CD4-positive, alpha-beta memory T cell (primary cell): ENCODE results near the gene CDC42EP4. TPM values are rescaled to one million over a fixed set of nuclear protein-coding genes. Genes with fewer than 3 reads are reported as not detected.
A peak's percentile ranks its signal among the peaks of the same experiment; 100 is the strongest.

Experiments
- CTCF ChIA-PET: fragments of 350-600 bp; sonication (Branson Sonifier 250); formaldehyde crosslinking; loops from one replicate; lab custom pipeline; 2021; ENCODE audit warnings: inconsistent platforms; ENCODE audit not compliant: partially characterized antibody; lab: Charles Lee
- POLR2A ChIA-PET: fragments of 350-600 bp; sonication (Branson Sonifier 250); formaldehyde crosslinking; loops from one replicate; lab custom pipeline; 2021; ENCODE audit not compliant: partially characterized antibody; lab: Charles Lee
- DNase-seq, 5 donors: peaks; one replicate each; pipeline versions ENCODE4 v3.0.0 to v3.0.0-alpha.2; 2020 to 2022; ENCODE audit warnings: mixed read lengths in 1 of 5
- H3K27ac ChIP-seq: one replicate; pipeline ENCODE4 v1.7.0; 2013; ENCODE audit warnings: low read depth, low read length
- H3K27me3 ChIP-seq: 2 replicates; pipeline ENCODE4 v1.7.0; 2013; ENCODE audit warnings: mild to moderate bottlenecking, low read length, moderate library complexity; ENCODE audit not compliant: insufficient read depth
- H3K36me3 ChIP-seq: 2 replicates; pipeline ENCODE4 v1.7.0; 2013; ENCODE audit warnings: mild to moderate bottlenecking, low read length, moderate library complexity; ENCODE audit not compliant: insufficient read depth
- H3K4me1 ChIP-seq: 2 replicates; pipeline ENCODE4 v1.7.0; 2013; ENCODE audit warnings: mild to moderate bottlenecking, low read length, moderate library complexity; ENCODE audit not compliant: insufficient read depth
- H3K4me3 ChIP-seq, 2 donors: one replicate each; pipeline ENCODE4 v1.7.0; 2013; ENCODE audit warnings: low read length in 2 of 2, mild to moderate bottlenecking in 1 of 2
- H3K9me3 ChIP-seq, 2 donors: one replicate each; pipeline ENCODE4 v1.7.0; 2013; ENCODE audit warnings: low read length in 2 of 2, control low read depth in 1 of 2; ENCODE audit not compliant: control insufficient read depth in 1 of 2
- H3K27ac Mint-ChIP-seq, 7 donors: one replicate each; pipeline ENCODE4 v1.8.0; 2020 to 2021; ENCODE audit warnings: mixed read lengths in 7 of 7, mild to moderate bottlenecking in 6 of 7, inconsistent platforms in 3 of 7, moderate library complexity in 3 of 7
- H3K27me3 Mint-ChIP-seq, 2 donors: one replicate each; pipeline ENCODE4 v1.8.0; 2020 to 2021; ENCODE audit warnings: mixed read lengths in 2 of 2
- H3K36me3 Mint-ChIP-seq, 2 donors: one replicate each; pipeline ENCODE4 v1.8.0; 2020 to 2021; ENCODE audit warnings: mixed read lengths in 2 of 2, inconsistent platforms in 1 of 2, mild to moderate bottlenecking in 1 of 2
- H3K4me1 Mint-ChIP-seq, 4 donors: one replicate each; pipeline ENCODE4 v1.8.0; 2020 to 2021; ENCODE audit warnings: mixed read lengths in 4 of 4, mild to moderate bottlenecking in 1 of 4
- H3K4me3 Mint-ChIP-seq, 8 donors: one replicate each; pipeline ENCODE4 v1.8.0; 2020 to 2021; ENCODE audit warnings: mixed read lengths in 8 of 8, mild to moderate bottlenecking in 7 of 8, moderate library complexity in 6 of 8, inconsistent platforms in 3 of 8
- H3K9me3 Mint-ChIP-seq, 8 donors: one replicate each; pipeline ENCODE4 v1.8.0; 2020 to 2021; ENCODE audit warnings: mixed read lengths in 8 of 8, mild to moderate bottlenecking in 5 of 8, inconsistent platforms in 3 of 8, moderate library complexity in 1 of 8
- intact Hi-C: fragments of 100-400 bp; cut with micrococcal nuclease; formaldehyde crosslinking; loops from one replicate; pipeline ENCODE4 v1.15.1; 2023
- polyA plus RNA-seq, 2 donors: library from polyadenylated mRNA; unstranded; fragments of 300-500 nt; fragmentation: Illumina TruSeq; gene quantifications; one replicate each; pipeline ENCODE4 v1.2.3, GENCODE V29; 2021
- total RNA-seq, 2 experiments: library from RNA; stranded (reverse); gene quantifications; one replicate each; pipeline ENCODE4 v1.2.3, GENCODE V29; 2021

CDC42EP4 gene
- total and polyA plus RNA-seq, 4 experiments from 2014 or later = 0.37 to 1.4 (median 1.0) TPM

DNA sequence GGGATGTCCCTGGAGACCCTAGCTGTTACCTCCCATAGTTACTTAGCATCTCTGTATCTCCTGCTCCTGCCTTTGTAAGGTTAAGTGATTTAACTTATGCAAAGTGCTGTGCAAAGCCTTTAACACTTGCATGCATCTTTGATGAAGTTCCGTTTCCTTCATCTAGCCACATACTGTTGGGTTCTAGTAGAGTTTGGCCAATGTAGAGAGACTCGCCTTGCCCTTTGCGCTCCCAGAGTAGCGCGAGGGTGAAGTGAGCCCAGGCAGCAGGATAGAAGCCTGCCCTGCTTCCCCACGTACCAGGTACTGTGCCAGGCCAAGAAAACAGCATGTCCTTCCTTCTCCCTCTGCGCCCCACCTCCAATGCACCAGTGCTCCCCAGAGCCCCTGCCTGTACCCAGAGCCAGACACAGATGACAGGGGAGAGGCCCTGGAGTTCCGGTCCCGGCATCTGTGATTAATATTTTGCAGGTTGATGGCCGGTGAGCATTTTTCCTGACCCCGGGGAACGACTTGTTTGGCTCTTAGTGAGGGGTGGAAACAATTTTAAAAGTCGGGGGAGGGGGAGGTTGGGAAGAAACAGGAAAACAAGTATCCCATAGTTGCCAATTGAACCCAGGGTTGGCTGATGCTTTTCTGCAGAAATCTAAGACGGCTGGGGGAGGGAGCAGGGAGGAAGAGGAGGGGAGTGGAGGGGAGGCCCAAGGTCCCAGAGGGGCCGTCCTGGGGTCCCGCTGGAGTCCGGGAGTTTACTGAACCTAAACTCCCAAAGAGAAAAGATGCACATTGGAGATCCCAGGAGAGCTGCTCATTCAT, 13.1 kb upstream of the CDC42EP4 start:
- intact Hi-C loops = no loop called here
- H3K9me3 Mint-ChIP-seq = peaks cover 0 to 4% (median 0%) of the 10 kb centered on the region in 8 donors

DNA sequence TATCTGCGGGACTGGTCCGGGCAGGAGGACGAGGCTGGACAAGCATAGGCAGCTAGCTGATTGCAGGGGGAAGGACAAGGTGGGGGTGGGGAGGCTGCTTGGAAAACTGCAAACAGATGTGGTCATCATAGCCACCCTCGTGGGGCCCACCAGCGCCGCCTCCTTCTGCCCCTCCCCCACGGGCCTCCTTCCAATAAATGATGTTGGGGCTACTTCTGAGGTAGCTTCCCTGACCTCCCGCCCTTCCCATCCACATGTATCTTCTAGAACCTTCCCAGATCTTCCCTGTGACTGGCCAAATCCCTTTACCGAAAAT, 12.3 kb upstream of the CDC42EP4 start:
- intact Hi-C loops = no loop called here
- Mint-ChIP-seq H3K4me1 (no peaks in the 10 kb centered on the region), H3K4me3 (no peak overlapping the region), H3K9me3 (peaks cover 0 to 4% (median 0%) of the 10 kb centered on the region in 8 donors), H3K36me3 (no peaks in the 10 kb centered on the region), H3K27ac (peak overlapping the region in 1 of 7 donors; percentile 76), H3K27me3 (peaks cover 8 to 10% of the 10 kb centered on the region in 2 donors)
- Histone ChIP-seq H3K27me3 (no peaks in the 10 kb centered on the region), H3K4me3 (no peak overlapping the region), H3K36me3 (no peaks in the 10 kb centered on the region), H3K27ac (no peak overlapping the region), H3K4me1 (no peaks in the 10 kb centered on the region), H3K9me3 (no peaks in the 10 kb centered on the region)
- CTCF ChIA-PET = no interaction called here
- POLR2A ChIA-PET = no interaction called here
- no peak for DNase-seq

More for the DNA sequence above, 13.1 kb upstream of the CDC42EP4 start:
- H3K27ac ChIP-seq = no peak overlapping the region
- POLR2A ChIA-PET = no interaction called here
- no peak overlapping the region for H3K4me3 ChIP-seq
- Mint-ChIP-seq H3K36me3 (no peaks in the 10 kb centered on the region), H3K4me3 (no peak overlapping the region), H3K27me3 (peaks cover 8 to 10% of the 10 kb centered on the region in 2 donors), H3K4me1 (no peaks in the 10 kb centered on the region), H3K27ac (no peak overlapping the region)
- H3K4me1 ChIP-seq = no peaks in the 10 kb centered on the region
- H3K36me3 ChIP-seq = no peaks in the 10 kb centered on the region
- DNase-seq = no peak
- CTCF ChIA-PET = no interaction called here
- H3K27me3 ChIP-seq = no peaks in the 10 kb centered on the region
- H3K9me3 ChIP-seq = no peaks in the 10 kb centered on the region

DNA sequence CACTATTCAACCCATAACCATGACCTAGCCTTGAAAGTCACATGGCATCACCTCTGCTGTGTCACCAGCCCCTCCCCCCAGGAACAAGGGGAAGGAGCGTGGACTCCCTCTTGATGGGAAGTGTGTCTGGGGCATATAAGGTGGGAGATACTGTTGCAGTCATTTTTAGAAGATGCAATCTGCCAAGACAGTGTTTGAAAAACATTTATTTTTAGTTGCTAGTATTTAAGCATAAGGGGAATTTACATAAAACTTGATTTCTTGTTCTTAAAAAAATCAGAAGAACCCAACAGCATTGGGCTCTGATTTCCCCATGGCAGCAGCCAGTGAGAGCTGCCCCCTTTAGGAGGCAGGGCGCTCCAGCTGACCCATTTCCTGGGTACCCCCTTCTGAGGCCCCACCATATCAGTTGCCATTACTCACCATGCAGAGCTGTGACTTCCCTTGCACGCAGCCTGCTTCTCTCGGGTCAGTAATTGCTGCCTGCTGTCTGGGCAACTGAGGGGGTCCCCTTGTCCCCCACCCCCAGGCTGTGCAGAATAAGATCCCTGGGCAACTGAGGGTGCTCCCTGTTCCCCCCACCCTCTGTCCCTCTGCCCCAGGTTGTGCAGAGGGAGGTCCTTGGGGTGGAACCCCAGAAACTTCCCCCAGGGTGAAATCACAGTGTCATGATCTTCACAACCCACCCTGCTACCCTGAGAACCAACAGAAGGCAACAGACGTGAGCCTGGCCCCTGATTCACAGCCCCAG, 11.8 kb upstream of the CDC42EP4 start:
- Histone ChIP-seq H3K9me3 (no peaks in the 10 kb centered on the region), H3K27ac (no peak overlapping the region), H3K27me3 (no peaks in the 10 kb centered on the region), H3K4me1 (no peaks in the 10 kb centered on the region), H3K36me3 (no peaks in the 10 kb centered on the region), H3K4me3 (no peak overlapping the region)
- H3K4me1 Mint-ChIP-seq = no peaks in the 10 kb centered on the region
- ChIA-PET POLR2A (no interaction called here), CTCF (interaction anchor here (2.1 kb wide), 1 partner anchor 13 kb away, joined by 6 read pairs; no protein-coding TSS in a partner anchor)
- H3K4me3 Mint-ChIP-seq = no peak overlapping the region
- H3K9me3 Mint-ChIP-seq = peaks cover 0 to 4% (median 0%) of the 10 kb centered on the region in 8 donors
- H3K27me3 Mint-ChIP-seq = peaks cover 7 to 10% of the 10 kb centered on the region in 2 donors
- intact Hi-C loops = no loop called here
- no peak for DNase-seq
- no peaks in the 10 kb centered on the region for H3K36me3 Mint-ChIP-seq
- no peak overlapping the region for H3K27ac Mint-ChIP-seq

DNA sequence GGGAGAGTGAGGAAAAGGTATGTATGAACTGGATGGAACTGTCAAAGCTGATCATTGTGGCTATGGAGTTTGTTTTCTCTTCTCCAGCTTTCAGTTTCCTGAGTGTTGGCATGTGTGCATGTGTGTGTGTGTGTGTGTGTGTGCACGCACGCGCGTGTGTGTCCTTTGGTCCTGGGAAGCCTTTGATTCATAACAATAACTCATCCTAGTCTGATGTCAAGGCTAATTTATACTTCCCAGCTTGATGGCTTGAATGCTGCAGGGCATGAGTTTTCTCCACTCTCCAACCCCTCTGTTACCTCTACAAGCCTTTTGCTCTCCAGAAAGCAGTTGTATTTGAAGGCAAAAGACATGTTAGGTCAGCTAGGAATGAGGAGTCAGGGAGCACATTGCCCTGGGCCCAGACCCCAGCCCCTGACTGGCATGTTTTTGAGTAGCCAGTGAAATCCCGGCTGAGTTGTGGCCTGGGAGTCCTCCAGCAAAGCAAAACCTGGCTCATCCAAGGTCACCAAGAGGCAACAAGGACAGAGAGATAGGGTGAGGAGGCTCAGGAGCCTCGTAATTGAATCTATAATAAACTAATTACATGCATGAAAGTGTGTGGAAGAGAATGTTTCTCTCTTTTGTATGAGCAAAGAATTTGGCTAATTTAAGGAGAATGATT, 8.9 kb upstream of the CDC42EP4 start:
- Mint-ChIP-seq H3K27ac (peak overlapping the region in 1 of 7 donors; percentile 7), H3K9me3 (peaks cover 0 to 4% (median 0%) of the 10 kb centered on the region in 8 donors), H3K27me3 (peaks cover 5 to 7% of the 10 kb centered on the region in 2 donors), H3K36me3 (no peaks in the 10 kb centered on the region), H3K4me1 (no peaks in the 10 kb centered on the region), H3K4me3 (no peak overlapping the region)
- intact Hi-C loops = no loop called here
- Histone ChIP-seq H3K27me3 (no peaks in the 10 kb centered on the region), H3K36me3 (no peaks in the 10 kb centered on the region), H3K27ac (no peak overlapping the region), H3K4me1 (no peaks in the 10 kb centered on the region), H3K4me3 (no peak overlapping the region), H3K9me3 (no peaks in the 10 kb centered on the region)
- no peak for DNase-seq
- ChIA-PET POLR2A (no interaction called here), CTCF (interaction anchor here (2.0 kb wide), 1 partner anchor 65 kb away, joined by 7 read pairs; no protein-coding TSS in a partner anchor)

DNA sequence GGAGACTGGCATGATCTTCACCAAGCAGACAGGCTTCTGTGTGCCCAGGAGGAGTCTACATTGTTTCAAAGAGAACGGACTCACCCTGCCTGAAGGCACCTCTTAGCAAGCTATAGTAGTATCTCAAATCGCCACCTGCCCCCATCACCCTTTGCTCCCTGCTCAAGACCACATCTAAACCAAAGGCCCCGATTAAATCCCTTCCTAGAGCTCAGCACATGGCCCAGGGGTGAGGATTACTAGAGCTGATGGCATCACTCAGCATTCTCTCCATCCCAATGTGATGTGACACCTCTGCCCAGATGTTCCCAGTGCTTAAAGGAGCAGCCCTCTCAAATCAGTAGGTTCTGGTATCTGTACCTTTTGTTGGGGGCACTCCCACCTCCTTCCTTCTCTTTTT, 8.0 kb upstream of the CDC42EP4 start:
- CTCF ChIA-PET = interaction anchor here (0.9 to 2.0 kb wide), 3 partner anchors 9 to 64 kb away, joined by 3 to 7 read pairs (median 3); no protein-coding TSS in a partner anchor
- Histone ChIP-seq H3K4me3 (no peak overlapping the region), H3K36me3 (no peaks in the 10 kb centered on the region), H3K27ac (no peak overlapping the region), H3K4me1 (no peaks in the 10 kb centered on the region), H3K9me3 (no peaks in the 10 kb centered on the region), H3K27me3 (no peaks in the 10 kb centered on the region)
- Mint-ChIP-seq H3K27me3 (peaks cover 2 to 3% of the 10 kb centered on the region in 2 donors), H3K27ac (peak overlapping the region in 1 of 7 donors; percentile 24), H3K36me3 (no peaks in the 10 kb centered on the region), H3K9me3 (peaks cover 0 to 4% (median 0%) of the 10 kb centered on the region in 8 donors), H3K4me1 (no peaks in the 10 kb centered on the region), H3K4me3 (no peak overlapping the region)
- intact Hi-C loops = no loop called here
- no peak for DNase-seq
- POLR2A ChIA-PET = no interaction called here

DNA sequence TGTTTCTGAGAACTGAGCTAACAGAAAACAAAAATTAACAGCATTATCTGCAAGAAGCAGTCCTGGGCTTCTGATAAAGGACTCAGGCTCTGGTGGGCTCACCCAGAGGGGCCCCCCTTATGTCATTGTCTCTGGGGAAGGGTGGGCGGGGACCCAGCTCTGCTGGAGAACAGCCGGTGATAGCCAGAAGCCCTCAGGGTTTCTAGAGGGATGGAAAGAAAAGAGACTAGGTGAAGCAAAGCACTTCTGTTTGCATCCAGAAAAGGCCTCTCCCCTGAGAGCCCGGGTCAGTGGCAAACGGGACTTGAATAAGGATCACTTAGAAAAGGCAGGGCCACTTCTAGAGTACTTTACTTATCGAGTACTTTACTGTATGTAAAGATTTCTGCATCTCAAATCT, 7.0 kb upstream of the CDC42EP4 start:
- intact Hi-C loops = no loop called here
- Mint-ChIP-seq H3K27ac (no peak overlapping the region), H3K4me3 (no peak overlapping the region), H3K36me3 (no peaks in the 10 kb centered on the region), H3K27me3 (no peaks in the 10 kb centered on the region), H3K4me1 (no peaks in the 10 kb centered on the region), H3K9me3 (peaks cover 0 to 4% (median 0%) of the 10 kb centered on the region in 8 donors)
- Histone ChIP-seq H3K4me3 (no peak overlapping the region), H3K9me3 (no peaks in the 10 kb centered on the region), H3K27me3 (no peaks in the 10 kb centered on the region), H3K4me1 (no peaks in the 10 kb centered on the region), H3K27ac (no peak overlapping the region), H3K36me3 (no peaks in the 10 kb centered on the region)
- ChIA-PET CTCF (no interaction called here), POLR2A (no interaction called here)
- no peak for DNase-seq

DNA sequence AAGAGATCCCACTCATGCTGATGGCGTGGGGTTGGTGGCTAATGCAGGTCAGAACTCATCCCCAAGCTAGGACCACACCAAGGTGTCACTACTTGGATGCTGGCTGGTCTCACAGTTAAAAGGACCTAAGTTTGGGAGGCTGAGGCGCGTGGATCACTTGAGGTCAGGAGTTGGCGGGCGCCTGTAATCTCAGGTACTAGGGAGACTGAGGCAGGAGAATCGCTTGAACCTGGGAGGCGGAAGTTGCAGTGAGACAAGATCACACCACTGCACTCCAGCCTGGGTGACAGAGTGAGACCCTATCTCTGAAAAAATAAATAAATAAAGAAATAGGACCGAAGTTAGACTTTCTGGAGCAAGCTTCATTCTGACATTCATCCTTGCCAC, 6.6 kb upstream of the CDC42EP4 start:
- Histone ChIP-seq H3K4me3 (no peak overlapping the region), H3K27me3 (no peaks in the 10 kb centered on the region), H3K4me1 (no peaks in the 10 kb centered on the region), H3K36me3 (no peaks in the 10 kb centered on the region), H3K27ac (no peak overlapping the region), H3K9me3 (no peaks in the 10 kb centered on the region)
- intact Hi-C loops = no loop called here
- H3K4me1 Mint-ChIP-seq = peaks cover 0 to 3% (median under 1%) of the 10 kb centered on the region in 4 donors
- POLR2A ChIA-PET = no interaction called here
- peaks cover 0 to 3% (median 0%) of the 10 kb centered on the region in 8 donors for H3K9me3 Mint-ChIP-seq
- CTCF ChIA-PET = no interaction called here
- no peak overlapping the region for H3K27ac Mint-ChIP-seq
- H3K27me3 Mint-ChIP-seq = no peaks in the 10 kb centered on the region
- no peaks in the 10 kb centered on the region for H3K36me3 Mint-ChIP-seq
- no peak overlapping the region for H3K4me3 Mint-ChIP-seq
- DNase-seq = no peak
